OCI-LY1 (cell line): ENCODE data around the gene TPCN2.

Experiments
- H2AFZ ChIP-seq: fragments of 200-600 bp; sonication (generic), shearing (Covaris generic); 2 replicates; pipeline ENCODE4 v1.6.0; 2014; ENCODE audit warnings: antibody characterized with exemption, mild to moderate bottlenecking, low read length
- H3F3A ChIP-seq: fragments of 200-600 bp; sonication (generic), shearing (Covaris generic); 2 replicates; pipeline ENCODE4 v1.6.0; 2014; ENCODE audit warnings: mild to moderate bottlenecking, antibody characterized with exemption, low read length, moderate library complexity; ENCODE audit not compliant: insufficient read depth
- H3K27ac ChIP-seq: fragments of 200-600 bp; sonication (generic); 2 replicates; pipeline ENCODE4 v1.5.1; 2014; ENCODE audit warnings: low read length, mixed run types, mild to moderate bottlenecking, low read depth; ENCODE audit not compliant: poor library complexity, severe bottlenecking
- H3K27me3 ChIP-seq: fragments of 200-600 bp; sonication (generic); 2 replicates; pipeline ENCODE4 v1.6.0; 2014; ENCODE audit warnings: antibody characterized with exemption, mild to moderate bottlenecking, low read length, moderate library complexity; ENCODE audit not compliant: insufficient read depth
- H3K36me3 ChIP-seq: fragments of 200-600 bp; sonication (generic); 2 replicates; pipeline ENCODE4 v1.6.1; 2014; ENCODE audit warnings: mild to moderate bottlenecking, antibody characterized with exemption, low read length, moderate library complexity, mixed read lengths; ENCODE audit not compliant: insufficient read depth
- H3K4me1 ChIP-seq: fragments of 200-600 bp; sonication (generic); 2 replicates; pipeline ENCODE4 v1.5.1; 2014; ENCODE audit warnings: mild to moderate bottlenecking, low read length, moderate library complexity; ENCODE audit not compliant: insufficient read depth, severe bottlenecking
- H3K4me2 ChIP-seq: fragments of 200-600 bp; sonication (generic), shearing (Covaris generic); 2 replicates; pipeline ENCODE4 v1.6.1; 2014; ENCODE audit warnings: low read length
- H3K4me3 ChIP-seq: fragments of 200-600 bp; sonication (generic); 2 replicates; pipeline ENCODE4 v1.5.1; 2014; ENCODE audit warnings: low read length, low read depth, mild to moderate bottlenecking, mixed read lengths; ENCODE audit not compliant: poor library complexity, severe bottlenecking
- H3K79me2 ChIP-seq: fragments of 200-600 bp; shearing (Covaris generic); 2 replicates; pipeline ENCODE4 v1.6.1; 2016; ENCODE audit warnings: mixed run types, low read length, mixed read lengths; ENCODE audit not compliant: insufficient read depth
- H3K9ac ChIP-seq: fragments of 200-600 bp; sonication (generic), shearing (Covaris generic); 2 replicates; pipeline ENCODE4 v1.6.1; 2014; ENCODE audit warnings: mild to moderate bottlenecking, low read length, mixed read lengths
- H3K9me2 ChIP-seq: fragments of 200-600 bp; sonication (generic), shearing (Covaris generic); 2 replicates; pipeline ENCODE4 v1.6.1; 2014; ENCODE audit warnings: low read depth, mild to moderate bottlenecking, low read length, mixed read lengths
- H3K9me3 ChIP-seq: fragments of 200-600 bp; shearing (Covaris generic); 2 replicates; pipeline ENCODE4 v1.6.1; 2014; ENCODE audit warnings: low read length, mixed read lengths
- H4K20me1 ChIP-seq: fragments of 200-600 bp; sonication (generic), shearing (Covaris generic); 2 replicates; pipeline ENCODE4 v1.6.0; 2016; ENCODE audit warnings: mild to moderate bottlenecking, low read length; ENCODE audit not compliant: insufficient read depth
- EZH2 ChIP-seq: fragments of 200-600 bp; sonication (generic), shearing (Covaris generic); IDR thresholded peaks from 2 replicates; pipeline ENCODE4 v1.8.0; 2017; ENCODE audit warnings: borderline replicate concordance, mixed run types, mild to moderate bottlenecking, antibody characterized with exemption, low read length, moderate library complexity, mixed read lengths
- TF ChIP-seq, protein P1 (sequence below): fragments of 200-600 bp; sonication (generic), shearing (Covaris generic); IDR thresholded peaks from 2 replicates; pipeline ENCODE4 v1.5.1; 2017; ENCODE audit warnings: mild to moderate bottlenecking, antibody characterized with exemption, low read length, moderate library complexity, mixed read lengths

The TPCN2 gene

DNA sequence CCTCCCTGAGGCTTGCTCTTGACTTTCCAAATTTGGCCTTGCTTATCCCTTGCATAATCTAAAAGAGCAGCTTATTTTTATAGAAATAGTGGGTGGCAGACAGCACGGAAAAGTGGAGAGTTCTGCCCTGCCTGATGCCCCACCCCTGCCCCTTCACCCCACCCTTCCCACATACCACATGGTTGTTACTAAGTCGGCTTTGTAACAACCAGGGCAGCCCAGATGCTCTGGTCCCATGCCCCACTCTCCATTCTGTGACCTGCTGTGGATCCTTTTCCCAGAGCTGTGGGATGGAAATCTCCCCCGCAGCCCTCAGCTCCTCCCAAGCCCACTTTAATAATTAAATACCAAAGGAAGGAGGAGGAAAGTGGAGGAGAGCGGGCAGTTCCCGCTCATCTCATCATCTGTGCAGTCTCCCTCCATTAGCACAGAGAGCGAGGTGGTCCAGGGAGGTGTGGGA, 46.6 kb upstream of the TPCN2 start:
- no peaks in the 10 kb centered on the region for H4K20me1 ChIP-seq
- H3K4me2 ChIP-seq, result no peak overlapping the region
- H3K9me3 ChIP-seq, result no peaks in the 10 kb centered on the region
- H3K79me2 ChIP-seq, result no peaks in the 10 kb centered on the region
- H3K4me3 ChIP-seq, result no peak overlapping the region
- H3K4me1 ChIP-seq, result no peaks in the 10 kb centered on the region
- no peaks in the 10 kb centered on the region for H3K9me2 ChIP-seq
- H3F3A ChIP-seq, result no peaks in the 10 kb centered on the region
- no peak overlapping the region for H3K27ac ChIP-seq
- H2AFZ ChIP-seq, result no peak overlapping the region
- no peaks in the 10 kb centered on the region; the same call in 1 of the 2 replicates for H3K27me3 ChIP-seq
- H3K9ac ChIP-seq, result no peak overlapping the region
- TF ChIP-seq, protein P1, sequence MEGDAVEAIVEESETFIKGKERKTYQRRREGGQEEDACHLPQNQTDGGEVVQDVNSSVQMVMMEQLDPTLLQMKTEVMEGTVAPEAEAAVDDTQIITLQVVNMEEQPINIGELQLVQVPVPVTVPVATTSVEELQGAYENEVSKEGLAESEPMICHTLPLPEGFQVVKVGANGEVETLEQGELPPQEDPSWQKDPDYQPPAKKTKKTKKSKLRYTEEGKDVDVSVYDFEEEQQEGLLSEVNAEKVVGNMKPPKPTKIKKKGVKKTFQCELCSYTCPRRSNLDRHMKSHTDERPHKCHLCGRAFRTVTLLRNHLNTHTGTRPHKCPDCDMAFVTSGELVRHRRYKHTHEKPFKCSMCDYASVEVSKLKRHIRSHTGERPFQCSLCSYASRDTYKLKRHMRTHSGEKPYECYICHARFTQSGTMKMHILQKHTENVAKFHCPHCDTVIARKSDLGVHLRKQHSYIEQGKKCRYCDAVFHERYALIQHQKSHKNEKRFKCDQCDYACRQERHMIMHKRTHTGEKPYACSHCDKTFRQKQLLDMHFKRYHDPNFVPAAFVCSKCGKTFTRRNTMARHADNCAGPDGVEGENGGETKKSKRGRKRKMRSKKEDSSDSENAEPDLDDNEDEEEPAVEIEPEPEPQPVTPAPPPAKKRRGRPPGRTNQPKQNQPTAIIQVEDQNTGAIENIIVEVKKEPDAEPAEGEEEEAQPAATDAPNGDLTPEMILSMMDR, result no peak
- H3K36me3 ChIP-seq, result no peaks in the 10 kb centered on the region

DNA sequence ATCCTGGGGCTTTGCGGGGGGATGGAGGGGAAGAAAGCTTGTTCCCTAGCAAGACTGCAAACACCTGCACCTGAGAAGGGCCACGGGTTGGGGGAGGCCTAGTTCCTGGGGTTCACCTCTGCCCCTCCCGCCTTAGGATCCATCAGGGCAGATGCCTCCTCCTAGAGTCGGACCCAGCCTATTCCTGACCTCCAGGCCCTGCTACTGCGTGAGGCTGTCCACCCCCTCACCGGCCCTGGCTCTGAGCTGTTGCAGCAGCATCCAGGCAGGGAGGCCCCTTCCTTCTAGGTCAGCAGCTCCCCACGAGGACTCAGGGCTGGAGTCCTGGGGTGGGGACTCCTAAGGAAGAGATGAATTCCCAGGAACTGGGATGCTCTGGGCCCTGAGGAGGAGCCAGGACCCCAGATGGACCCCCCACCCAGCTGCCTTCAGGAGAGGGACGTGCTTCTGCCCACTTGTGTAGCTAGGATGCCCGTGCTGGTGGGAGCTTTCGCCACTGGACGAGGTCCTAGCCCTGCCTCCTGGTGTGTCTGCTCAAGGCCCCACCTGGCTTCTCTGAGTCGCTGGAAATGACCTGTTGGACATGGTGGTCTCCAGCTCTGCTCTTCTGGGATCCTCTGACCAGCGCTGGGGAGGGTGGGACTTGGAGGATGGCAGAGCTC, 46.0 kb upstream of the TPCN2 start:
- H3K9me2 ChIP-seq, result no peaks in the 10 kb centered on the region
- H3K4me1 ChIP-seq, result no peaks in the 10 kb centered on the region
- H3K79me2 ChIP-seq, result no peaks in the 10 kb centered on the region
- H3K4me3 ChIP-seq, result no peak overlapping the region
- no peaks in the 10 kb centered on the region for H3K9me3 ChIP-seq
- no peaks in the 10 kb centered on the region for H3F3A ChIP-seq
- H3K27me3 ChIP-seq, result no peaks in the 10 kb centered on the region; the same call in 1 of the 2 replicates
- no peak overlapping the region for H3K27ac ChIP-seq
- no peak overlapping the region for H3K9ac ChIP-seq
- no peaks in the 10 kb centered on the region for H3K36me3 ChIP-seq
- TF ChIP-seq EZH2, result no peak
- TF ChIP-seq, protein P1, result no peak
- no peak overlapping the region for H3K4me2 ChIP-seq
- no peak overlapping the region for H2AFZ ChIP-seq
- no peaks in the 10 kb centered on the region for H4K20me1 ChIP-seq

DNA sequence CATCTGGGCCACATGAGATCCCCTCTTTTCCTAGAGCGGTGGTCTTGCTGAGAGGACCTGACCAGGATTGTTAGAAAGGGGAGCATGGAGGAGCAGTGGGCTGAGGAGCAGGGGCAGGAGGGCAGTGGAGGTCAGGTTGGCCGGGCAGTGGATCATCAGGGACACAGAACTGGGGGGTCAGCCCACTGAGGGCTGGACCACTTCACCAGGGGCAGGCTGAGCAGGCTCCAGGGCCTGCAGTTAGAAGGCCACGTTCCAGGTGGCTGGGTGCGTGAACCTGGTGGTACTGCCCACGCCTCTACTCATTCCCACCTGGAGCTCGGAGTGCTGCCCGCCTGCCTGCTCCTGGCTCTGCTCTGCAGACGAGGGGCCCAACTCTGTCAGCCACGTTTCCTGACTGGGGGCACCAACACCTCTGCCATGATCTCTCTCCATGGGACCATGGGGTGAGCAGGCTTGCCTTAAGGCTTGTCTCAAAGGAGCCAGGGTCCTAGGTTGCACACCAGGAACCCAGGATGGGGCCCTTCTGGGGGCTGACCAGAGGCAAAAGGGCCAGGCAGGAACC, 45.3 kb upstream of the TPCN2 start:
- Histone ChIP-seq H3K4me3 (no peak overlapping the region), H4K20me1 (no peaks in the 10 kb centered on the region), H3K79me2 (no peaks in the 10 kb centered on the region), H3K27ac (no peak overlapping the region), H3K36me3 (no peaks in the 10 kb centered on the region), H3K9me2 (no peaks in the 10 kb centered on the region), H3K9me3 (no peaks in the 10 kb centered on the region), H3K27me3 (no peaks in the 10 kb centered on the region; the same call in 1 of the 2 replicates), H3K4me1 (no peaks in the 10 kb centered on the region), H3F3A (no peaks in the 10 kb centered on the region), H3K9ac (no peak overlapping the region), H3K4me2 (no peak overlapping the region), H2AFZ (no peak overlapping the region)
- TF ChIP-seq, protein P1, result no peak
- TF ChIP-seq EZH2, result no peak
